OCI-LY7 (cell line): ENCODE data around the gene METTL5. TPM values are rescaled to one million over a fixed set of nuclear protein-coding genes. Genes with fewer than 3 reads are reported as not detected.

ENCODE experiments used
- BruUV-seq: library from RNA; stranded (reverse); fragments of 400-500 nt; replicated peaks from 2 replicates; lab custom pipeline; 2021; lab: Mats Ljungman, UMichigan
- CTCF ChIA-PET: fragments of 300-600 bp; sonication (Branson Sonifier 250); formaldehyde crosslinking; loops from one replicate; lab custom pipeline; 2022; ENCODE audit warnings: antibody characterized with exemption; ENCODE audit not compliant: unreplicated experiment; lab: Charles Lee
- POLR2A ChIA-PET: fragments of 300-600 bp; sonication (Branson Sonifier 250); formaldehyde crosslinking; loops from one replicate; lab custom pipeline; 2022; ENCODE audit warnings: antibody characterized with exemption; lab: Charles Lee
- DNase-seq: peaks from one replicate; pipeline ENCODE4 v3.0.0-alpha.2; 2015; ENCODE audit warnings: low spot score
- H2AFZ ChIP-seq: fragments of 200-600 bp; sonication (generic), shearing (Covaris generic); 2 replicates; pipeline ENCODE4 v1.6.1; 2014; ENCODE audit warnings: mild to moderate bottlenecking, antibody characterized with exemption, low read length, moderate library complexity
- H3K27ac ChIP-seq: fragments of 200-600 bp; sonication (generic); 2 replicates; pipeline ENCODE4 v1.5.1; 2014; ENCODE audit warnings: mixed run types, low read depth, mild to moderate bottlenecking, moderate library complexity, low read length, inconsistent platforms; ENCODE audit not compliant: poor library complexity, severe bottlenecking
- H3K36me3 ChIP-seq: fragments of 200-600 bp; sonication (generic); 2 replicates; pipeline ENCODE4 v1.6.1; 2014; ENCODE audit warnings: mild to moderate bottlenecking, antibody characterized with exemption, low read length, moderate library complexity, mixed read lengths; ENCODE audit not compliant: insufficient read depth
- H3K4me1 ChIP-seq: fragments of 200-600 bp; sonication (generic); 2 replicates; pipeline ENCODE4 v1.5.1; 2014; ENCODE audit warnings: mild to moderate bottlenecking, low read length; ENCODE audit not compliant: insufficient read depth, poor library complexity, severe bottlenecking
- H3K4me2 ChIP-seq: fragments of 200-600 bp; sonication (generic); 2 replicates; pipeline ENCODE4 v1.6.1; 2014; ENCODE audit warnings: mild to moderate bottlenecking, low read length
- H3K4me3 ChIP-seq: fragments of 200-600 bp; sonication (generic); 2 replicates; pipeline ENCODE4 v1.5.1; 2014; ENCODE audit warnings: mild to moderate bottlenecking, low read depth, low read length; ENCODE audit not compliant: poor library complexity, severe bottlenecking
- H3K79me2 ChIP-seq: fragments of 200-600 bp; sonication (generic); 2 replicates; pipeline ENCODE4 v1.6.1; 2016; ENCODE audit warnings: low read depth, mild to moderate bottlenecking, low read length, moderate library complexity, mixed read lengths; ENCODE audit not compliant: insufficient read depth
- H3K9me2 ChIP-seq: fragments of 200-600 bp; sonication (generic); 2 replicates; pipeline ENCODE4 v1.6.1; 2016; ENCODE audit warnings: mild to moderate bottlenecking, low read length, mixed read lengths; ENCODE audit not compliant: insufficient read depth
- H3K9me3 ChIP-seq: fragments of 200-600 bp; sonication (generic); 2 replicates; pipeline ENCODE4 v1.6.1; 2014; ENCODE audit warnings: mild to moderate bottlenecking, mixed run types, low read length, mixed read lengths
- H4K20me1 ChIP-seq: fragments of 200-600 bp; sonication (generic); 2 replicates; pipeline ENCODE4 v1.6.1; 2014; ENCODE audit warnings: mild to moderate bottlenecking, antibody characterized with exemption, low read length, moderate library complexity, mixed read lengths; ENCODE audit not compliant: insufficient read depth
- CTCF ChIP-seq: fragments of 200-600 bp; sonication (generic); conservative IDR thresholded peaks from 2 replicates; pipeline ENCODE4 v1.5.1; 2014; ENCODE audit warnings: mild to moderate bottlenecking, antibody characterized with exemption, low read length, moderate library complexity, mixed read lengths
- EZH2phosphoT487 ChIP-seq: fragments of 200-600 bp; sonication (generic); IDR thresholded peaks from 2 replicates; pipeline ENCODE4 v1.6.1; 2018; ENCODE audit warnings: low read depth, borderline replicate concordance, mild to moderate bottlenecking, mixed run types, antibody characterized with exemption, low read length, moderate library complexity, mixed read lengths
- intact Hi-C: fragments of 100-400 bp; cut with micrococcal nuclease; formaldehyde crosslinking; loops from one replicate; pipeline ENCODE4 v1.10.0; 2022; ENCODE audit not compliant: unreplicated experiment
- total RNA-seq, 2 experiments: library from RNA; depleted of rRNA in 1 of 2; stranded (reverse); fragments of >200 nt in 1 of 2; shearing (Covaris generic) in 1 of 2; gene quantifications; 2 replicates each; pipeline ENCODE4 v1.2.3, GENCODE V29; 2014 to 2022

Gene METTL5
- total RNA-seq, 2 experiments from 2014 or later = 52.3 to 82.2 TPM

- H3K4me3 ChIP-seq = no peak overlapping the region
- no peak for DNase-seq
- peaks cover 10% of the 10 kb centered on the region; the same call in 1 of the 2 replicates for H3K79me2 ChIP-seq
- no peaks in the 10 kb centered on the region for H3K9me3 ChIP-seq
- CTCF ChIA-PET = no interaction called here
- H3K36me3 ChIP-seq = peaks cover 96% of the 10 kb centered on the region
- H3K4me1 ChIP-seq = no peaks in the 10 kb centered on the region
- TF ChIP-seq EZH2phosphoT487 (no peak), CTCF (no peak)
- no peak overlapping the region for H2AFZ ChIP-seq
- POLR2A ChIA-PET = interaction anchor here (0.5 to 1.2 kb wide), 3 partner anchors 11 to 116 kb away, joined by 3 to 4 read pairs (median 3); partner anchors contain the start of gene UBR3
- H4K20me1 ChIP-seq = peaks cover 7% of the 10 kb centered on the region; the same call in 1 of the 2 replicates
- intact Hi-C loops = no loop called here
- no TSS peak for BruUV-seq
- H3K4me2 ChIP-seq = no peak overlapping the region
- H3K9me2 ChIP-seq = no peaks in the 10 kb centered on the region
- no peak overlapping the region for H3K27ac ChIP-seq
These were observed 8.9 kb downstream of the METTL5 start for GRCh38 chr2:169815849-169816248.

- CTCF ChIA-PET = no interaction called here
- Histone ChIP-seq H3K27ac (no peak overlapping the region), H3K9me2 (no peaks in the 10 kb centered on the region), H3K4me2 (no peak overlapping the region), H3K9me3 (no peaks in the 10 kb centered on the region), H3K36me3 (peaks cover 96% of the 10 kb centered on the region), H2AFZ (no peak overlapping the region), H3K4me1 (no peaks in the 10 kb centered on the region), H3K79me2 (peaks cover 18% of the 10 kb centered on the region; the same call in 1 of the 2 replicates), H4K20me1 (peaks cover 11% of the 10 kb centered on the region), H3K4me3 (no peak overlapping the region)
- BruUV-seq = no TSS peak
- intact Hi-C loops = no loop called here
- POLR2A ChIA-PET = interaction anchor here (0.9 to 1.4 kb wide), 2 partner anchors 10 to 18 kb away, joined by 3 to 9 read pairs; partner anchors contain the start of gene SSB
- TF ChIP-seq CTCF (no peak), EZH2phosphoT487 (no peak)
- no peak for DNase-seq
These were observed 16.5 kb downstream of the METTL5 start for GRCh38 chr2:169808221-169808620.

GRCh38 chr2:169806586-169806985, 18.1 kb downstream of the METTL5 start:
- Histone ChIP-seq H3K4me3 (no peak overlapping the region), H4K20me1 (peaks cover 11% of the 10 kb centered on the region), H3K9me3 (no peaks in the 10 kb centered on the region), H3K36me3 (peaks cover 95% of the 10 kb centered on the region), H3K4me1 (no peaks in the 10 kb centered on the region), H3K9me2 (no peaks in the 10 kb centered on the region), H3K4me2 (no peak overlapping the region), H3K27ac (no peak overlapping the region), H3K79me2 (peaks cover 34% of the 10 kb centered on the region), H2AFZ (no peak overlapping the region)
- intact Hi-C loops = no loop called here
- ChIA-PET POLR2A (interaction anchor here (0.5 to 0.6 kb wide), 2 partner anchors 15 to 17 kb away, joined by 3 read pairs; no protein-coding TSS in a partner anchor), CTCF (no interaction called here)
- no TSS peak for BruUV-seq
- no peak for DNase-seq
- no peak for TF ChIP-seq CTCF
- TF ChIP-seq EZH2phosphoT487 = no peak
